ENCODE data around the gene ABCC4. TPM values are rescaled to one million over a fixed set of nuclear protein-coding genes. Genes with fewer than 3 reads are reported as not detected.
"Not testable (repeated sequence)": the region's sequence is repeated elsewhere in the genome, so short reads cannot be mapped to it uniquely, and the experiment has no call there.

The ABCC4 gene
- total and polyA plus RNA-seq, 9 donors, result 1.9 to 4.9 (median 3.2) TPM

GRCh38 chr13:95168191-95168590 lies 133.1 kb downstream of the ABCC4 start:
- WGBS (ENCODE audit: insufficient coverage), result 92% methylated on average over 3 of the region's 6 CpGs
- Histone ChIP-seq H3K4me3 (ENCODE audit: low read length) (no peak overlapping the region), H3K9me3 (replicated peaks; ENCODE audit: control insufficient read depth, low read depth, low read length) (no peaks in the 10 kb centered on the region), H3K27me3 (ENCODE audit: control insufficient read depth, insufficient read depth, low read length) (no peaks in the 10 kb centered on the region), H3K36me3 (ENCODE audit: control insufficient read depth, insufficient read depth, low read length) (no peaks in the 10 kb centered on the region), H3K27ac (ENCODE audit: low read length) (no peak overlapping the region), H3K4me1 (ENCODE audit: control insufficient read depth, insufficient read depth, low read length) (no peaks in the 10 kb centered on the region)
- no peak for DNase-seq

GRCh38 chr13:95167003-95167402 lies 134.2 kb downstream of the ABCC4 start:
- not testable (repeated sequence) for H3K9me3 ChIP-seq (replicated peaks; ENCODE audit: control insufficient read depth, low read depth, low read length)

GRCh38 chr13:95164830-95165229 lies 136.4 kb downstream of the ABCC4 start:
- Histone ChIP-seq H3K36me3 (ENCODE audit: control insufficient read depth, insufficient read depth, low read length) (no peaks in the 10 kb centered on the region), H3K4me3 (ENCODE audit: low read length) (no peak overlapping the region), H3K27ac (ENCODE audit: low read length) (no peak overlapping the region), H3K9me3 (replicated peaks; ENCODE audit: control insufficient read depth, low read depth, low read length) (no peaks in the 10 kb centered on the region), H3K27me3 (ENCODE audit: control insufficient read depth, insufficient read depth, low read length) (no peaks in the 10 kb centered on the region), H3K4me1 (ENCODE audit: control insufficient read depth, insufficient read depth, low read length) (no peaks in the 10 kb centered on the region)
- no peak for DNase-seq
- WGBS (ENCODE audit: insufficient coverage), result no CpG with 5 or more reads among the region's 4 CpGs

More at GRCh38 chr13:95167003-95167402, 134.2 kb downstream of the ABCC4 start:
- not testable (repeated sequence) for H3K4me3 ChIP-seq (ENCODE audit: low read length); H3K36me3 ChIP-seq (ENCODE audit: control insufficient read depth, insufficient read depth, low read length); DNase-seq; H3K4me1 ChIP-seq (ENCODE audit: control insufficient read depth, insufficient read depth, low read length); H3K27me3 ChIP-seq (ENCODE audit: control insufficient read depth, insufficient read depth, low read length); H3K27ac ChIP-seq (ENCODE audit: low read length)
- no CpG with 5 or more reads among the region's 5 CpGs for WGBS (ENCODE audit: insufficient coverage)

- DNase-seq, result no peak
- Histone ChIP-seq H3K9me3 (replicated peaks; ENCODE audit: control insufficient read depth, low read depth, low read length) (no peaks in the 10 kb centered on the region), H3K4me1 (ENCODE audit: control insufficient read depth, insufficient read depth, low read length) (no peaks in the 10 kb centered on the region), H3K36me3 (ENCODE audit: control insufficient read depth, insufficient read depth, low read length) (no peaks in the 10 kb centered on the region), H3K4me3 (ENCODE audit: low read length) (no peak overlapping the region), H3K27me3 (ENCODE audit: control insufficient read depth, insufficient read depth, low read length) (no peaks in the 10 kb centered on the region), H3K27ac (ENCODE audit: low read length) (no peak overlapping the region)
- WGBS (ENCODE audit: insufficient coverage), result 62% methylated on average over 3 of the region's 4 CpGs
These were observed 140.9 kb downstream of the ABCC4 start for GRCh38 chr13:95160112-95160906.

- H3K27me3 ChIP-seq (ENCODE audit: control insufficient read depth, insufficient read depth, low read length), result no peaks in the 10 kb centered on the region
- H3K4me3 ChIP-seq (ENCODE audit: low read length), result no peak overlapping the region
- 94% methylated on average over 3 of the region's 6 CpGs for WGBS (ENCODE audit: insufficient coverage)
- no peaks in the 10 kb centered on the region for H3K9me3 ChIP-seq (replicated peaks; ENCODE audit: control insufficient read depth, low read depth, low read length)
- H3K4me1 ChIP-seq (ENCODE audit: control insufficient read depth, insufficient read depth, low read length), result no peaks in the 10 kb centered on the region
- H3K27ac ChIP-seq (ENCODE audit: low read length), result no peak overlapping the region
- no peak for DNase-seq
- H3K36me3 ChIP-seq (ENCODE audit: control insufficient read depth, insufficient read depth, low read length), result no peaks in the 10 kb centered on the region
These were observed 141.8 kb downstream of the ABCC4 start for GRCh38 chr13:95159458-95159857.

- H3K27ac ChIP-seq (ENCODE audit: low read length), result no peak overlapping the region
- WGBS (ENCODE audit: insufficient coverage), result no CpG with 5 or more reads among the region's 3 CpGs
- H3K36me3 ChIP-seq (ENCODE audit: control insufficient read depth, insufficient read depth, low read length), result no peaks in the 10 kb centered on the region
- DNase-seq, result peak; percentile 23
- no peak overlapping the region for H3K4me3 ChIP-seq (ENCODE audit: low read length)
- H3K4me1 ChIP-seq (ENCODE audit: control insufficient read depth, insufficient read depth, low read length), result no peaks in the 10 kb centered on the region
- H3K27me3 ChIP-seq (ENCODE audit: control insufficient read depth, insufficient read depth, low read length), result no peaks in the 10 kb centered on the region
- H3K9me3 ChIP-seq (replicated peaks; ENCODE audit: control insufficient read depth, low read depth, low read length), result no peaks in the 10 kb centered on the region
These were observed 145.0 kb downstream of the ABCC4 start for GRCh38 chr13:95156208-95156607.

- Histone ChIP-seq H3K27me3 (ENCODE audit: control insufficient read depth, insufficient read depth, low read length) (no peaks in the 10 kb centered on the region), H3K4me1 (ENCODE audit: control insufficient read depth, insufficient read depth, low read length) (no peaks in the 10 kb centered on the region), H3K36me3 (ENCODE audit: control insufficient read depth, insufficient read depth, low read length) (no peaks in the 10 kb centered on the region), H3K9me3 (replicated peaks; ENCODE audit: control insufficient read depth, low read depth, low read length) (no peaks in the 10 kb centered on the region), H3K27ac (ENCODE audit: low read length) (no peak overlapping the region), H3K4me3 (ENCODE audit: low read length) (no peak overlapping the region)
- WGBS (ENCODE audit: insufficient coverage), result 69% methylated on average over 2 of the region's 3 CpGs
- DNase-seq, result no peak
These were observed 145.7 kb downstream of the ABCC4 start for GRCh38 chr13:95155504-95155903.

- no peak for DNase-seq
- Histone ChIP-seq H3K4me3 (ENCODE audit: low read length) (no peak overlapping the region), H3K27ac (ENCODE audit: low read length) (no peak overlapping the region), H3K4me1 (ENCODE audit: control insufficient read depth, insufficient read depth, low read length) (no peaks in the 10 kb centered on the region), H3K36me3 (ENCODE audit: control insufficient read depth, insufficient read depth, low read length) (no peaks in the 10 kb centered on the region), H3K9me3 (replicated peaks; ENCODE audit: control insufficient read depth, low read depth, low read length) (no peaks in the 10 kb centered on the region), H3K27me3 (ENCODE audit: control insufficient read depth, insufficient read depth, low read length) (no peaks in the 10 kb centered on the region)
- WGBS (ENCODE audit: insufficient coverage), result no CpG with 5 or more reads among the region's 4 CpGs
These were observed 146.2 kb downstream of the ABCC4 start for GRCh38 chr13:95155093-95155492.

- DNase-seq, result no peak
- no CpG with 5 or more reads among the region's 3 CpGs for whole genome bisulfite sequencing (ENCODE audit: insufficient coverage)
- Histone ChIP-seq H3K4me1 (ENCODE audit: control insufficient read depth, insufficient read depth, low read length) (no peaks in the 10 kb centered on the region), H3K27ac (ENCODE audit: low read length) (no peak overlapping the region), H3K4me3 (ENCODE audit: low read length) (no peak overlapping the region), H3K36me3 (ENCODE audit: control insufficient read depth, insufficient read depth, low read length) (no peaks in the 10 kb centered on the region), H3K27me3 (ENCODE audit: control insufficient read depth, insufficient read depth, low read length) (no peaks in the 10 kb centered on the region), H3K9me3 (replicated peaks; ENCODE audit: control insufficient read depth, low read depth, low read length) (no peaks in the 10 kb centered on the region)
These were observed 146.8 kb downstream of the ABCC4 start for GRCh38 chr13:95154413-95154886.

GRCh38 chr13:95153647-95154412 lies 147.4 kb downstream of the ABCC4 start:
- H3K27me3 ChIP-seq (ENCODE audit: control insufficient read depth, insufficient read depth, low read length), result no peaks in the 10 kb centered on the region
- DNase-seq, result no peak
- no CpG with 5 or more reads among the region's 7 CpGs for WGBS (ENCODE audit: insufficient coverage)
- no peak overlapping the region for H3K4me3 ChIP-seq (ENCODE audit: low read length)
- no peaks in the 10 kb centered on the region for H3K4me1 ChIP-seq (ENCODE audit: control insufficient read depth, insufficient read depth, low read length)
- H3K9me3 ChIP-seq (replicated peaks; ENCODE audit: control insufficient read depth, low read depth, low read length), result no peaks in the 10 kb centered on the region
- H3K27ac ChIP-seq (ENCODE audit: low read length), result no peak overlapping the region
- H3K36me3 ChIP-seq (ENCODE audit: control insufficient read depth, insufficient read depth, low read length), result no peaks in the 10 kb centered on the region

Measured in muscle of leg (tissue), 11 donors.